C1 segment of cervical spinal cord (tissue), 14 donors: ENCODE data around the gene CLEC4G.

Source experiments
- DNase-seq, 14 donors: peaks; one replicate each; lab custom pipeline; 2025; lab: John Stamatoyannopoulos, UW

Gene CLEC4G

GRCh38 chr19:7698583-7698982 is 33.3 kb downstream of the CLEC4G start:
- no peak for DNase-seq

DNA sequence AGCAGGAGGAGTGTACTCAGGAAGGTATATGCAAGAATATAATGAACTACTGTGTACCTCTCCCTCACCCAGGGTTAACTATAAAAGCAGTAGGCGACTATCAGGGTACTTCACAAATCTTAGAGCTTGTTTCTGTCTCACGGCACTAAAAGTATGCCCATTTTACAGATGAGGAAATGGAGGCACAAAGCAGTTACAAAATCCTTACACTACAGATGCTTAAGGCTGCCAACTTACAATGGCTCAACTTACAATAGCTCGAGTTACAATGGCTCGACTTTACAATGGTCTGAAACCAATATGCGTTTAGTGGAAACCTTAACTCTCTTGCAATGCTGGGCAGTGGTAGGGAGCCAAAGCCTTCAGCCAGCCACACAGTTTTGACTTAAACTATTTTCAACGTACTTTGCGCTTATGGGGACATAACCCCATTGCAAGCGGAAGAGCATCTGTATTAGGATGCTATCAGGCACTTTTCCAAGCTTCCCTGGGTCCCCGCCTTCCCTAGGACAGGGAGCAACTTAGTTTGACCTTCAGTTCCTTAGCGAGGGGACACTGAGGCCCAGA is 34.1 kb downstream of the CLEC4G start:
- DNase-seq = no peak

DNA sequence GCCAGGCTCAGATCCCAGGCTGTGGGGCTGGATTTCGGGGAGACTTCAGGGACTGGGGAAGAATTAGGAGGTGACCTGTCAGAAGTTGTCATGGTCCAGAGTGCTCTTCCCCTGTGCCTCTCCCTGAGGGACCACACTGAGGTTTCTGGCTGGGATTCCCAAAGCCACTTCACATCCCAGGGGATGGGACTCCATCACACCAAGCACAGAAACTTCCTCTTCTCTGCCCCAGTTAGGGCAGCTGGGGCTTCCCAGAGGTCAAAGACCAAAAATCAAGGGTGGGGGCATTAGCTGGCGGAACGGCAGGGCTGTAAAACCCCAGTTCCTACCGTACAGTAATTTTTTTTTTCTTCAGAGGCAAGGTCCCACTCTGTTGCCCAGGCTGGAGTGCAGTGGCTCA is 37.4 kb downstream of the CLEC4G start:
- DNase-seq = no peak

DNA sequence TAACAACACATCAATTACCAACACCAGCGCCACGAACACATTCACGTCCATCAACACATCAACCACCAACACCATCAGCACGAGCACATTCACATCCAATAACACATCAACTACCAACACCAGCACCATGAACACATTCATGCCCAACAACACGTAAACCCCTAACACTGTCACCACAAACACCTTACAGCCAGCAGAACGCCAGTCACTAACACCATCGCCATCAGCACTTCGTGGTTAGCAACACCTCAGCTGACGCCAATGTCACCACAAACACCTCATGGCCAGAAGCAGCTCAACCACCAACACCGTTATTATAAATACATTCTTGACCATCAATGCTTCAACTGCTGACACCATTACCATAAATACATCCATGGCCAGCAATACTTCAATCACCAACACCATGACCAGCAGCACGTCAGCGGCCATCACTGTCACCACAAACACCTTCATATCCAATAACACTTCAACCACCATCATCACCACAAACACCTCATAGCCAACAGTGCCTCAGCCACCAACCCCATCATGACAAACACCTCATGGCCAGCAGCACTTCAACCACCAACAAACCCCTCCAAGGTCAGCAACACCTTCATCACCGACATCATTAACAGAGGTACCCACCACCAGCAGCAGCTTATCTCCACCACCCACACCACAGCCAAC is 39.4 kb downstream of the CLEC4G start:
- no peak for DNase-seq

GRCh38 chr19:7691497-7691896 is 40.4 kb downstream of the CLEC4G start:
- DNase-seq = no peak

- DNase-seq = no peak
Observed at GRCh38 chr19:7690779-7691258, 41.1 kb downstream of the CLEC4G start.

DNA sequence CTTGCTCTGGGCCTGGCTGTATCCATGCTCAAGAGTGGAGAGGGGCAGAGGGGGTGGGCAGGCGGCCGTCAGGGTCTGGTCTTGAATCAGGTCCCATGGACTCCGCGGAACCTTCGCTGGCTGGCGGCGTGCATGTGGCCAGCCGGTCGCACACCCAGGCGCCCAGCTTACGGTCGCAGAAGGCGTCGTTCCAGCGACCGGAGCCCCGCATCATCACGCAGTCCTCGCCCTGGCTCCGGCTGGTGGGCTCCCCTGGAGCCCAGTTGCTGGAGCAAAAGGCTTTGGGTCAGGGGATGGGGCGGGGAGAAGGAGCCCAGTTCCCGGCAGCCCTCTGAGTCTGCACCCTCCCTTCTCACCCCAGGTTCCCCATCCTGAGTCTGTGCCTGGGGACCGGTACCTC is 42.7 kb downstream of the CLEC4G start:
- DNase-seq = no peak

DNA sequence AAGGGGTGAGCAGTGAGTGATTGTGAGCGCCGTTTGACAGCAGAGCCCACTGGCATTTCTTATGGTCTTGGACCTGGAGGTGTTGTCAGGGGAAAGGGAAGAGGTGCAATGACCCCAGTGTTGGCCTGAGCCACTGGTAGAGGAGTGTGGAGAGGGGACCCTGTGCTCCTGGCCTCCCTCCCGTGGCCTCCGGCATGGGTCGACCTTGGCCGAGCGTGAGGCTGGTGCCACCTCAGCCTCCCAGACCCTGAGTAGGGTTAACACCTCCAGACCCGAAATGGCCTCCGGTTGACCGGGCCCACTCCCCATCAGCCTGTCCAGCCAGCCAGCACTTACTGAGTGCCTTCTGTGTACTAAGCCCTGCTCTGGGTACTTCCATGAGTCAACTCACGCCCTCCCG is 44.7 kb downstream of the CLEC4G start:
- DNase-seq = no peak

GRCh38 chr19:7685546-7686445 is 46.1 kb downstream of the CLEC4G start:
- DNase-seq = no peak

DNA sequence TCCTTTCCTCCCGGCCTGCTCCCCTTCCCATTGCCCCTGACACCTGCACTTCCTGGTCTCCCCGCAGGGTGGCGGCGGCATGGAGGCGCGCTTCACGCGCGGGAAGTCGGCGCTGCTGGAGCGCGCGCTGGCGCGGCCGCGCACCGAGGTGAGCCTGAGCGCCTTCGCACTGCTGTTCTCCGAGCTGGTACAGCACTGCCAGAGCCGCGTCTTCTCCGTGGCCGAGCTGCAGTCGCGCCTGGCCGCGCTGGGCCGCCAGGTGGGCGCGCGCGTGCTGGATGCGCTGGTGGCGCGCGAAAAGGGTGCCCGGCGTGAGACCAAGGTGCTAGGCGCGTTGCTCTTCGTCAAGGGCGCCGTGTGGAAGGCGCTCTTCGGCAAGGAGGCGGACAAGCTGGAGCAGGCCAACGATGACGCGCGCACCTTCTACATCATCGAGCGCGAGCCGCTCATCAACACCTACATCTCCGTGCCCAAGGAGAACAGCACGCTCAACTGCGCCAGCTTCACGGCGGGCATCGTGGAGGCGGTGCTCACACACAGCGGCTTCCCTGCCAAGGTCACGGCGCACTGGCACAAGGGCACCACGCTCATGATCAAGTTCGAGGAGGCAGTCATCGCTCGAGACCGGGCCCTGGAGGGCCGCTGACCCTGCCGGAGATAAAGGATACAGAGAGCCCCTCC is 49.6 kb downstream of the CLEC4G start:
- peak in 1 of 14 donors; percentile 58 for DNase-seq

- peak in 12 of 14 donors; percentile 15 to 66 (median 37) for DNase-seq
Observed at GRCh38 chr19:7681340-7682174, 50.4 kb downstream of the CLEC4G start.

DNA sequence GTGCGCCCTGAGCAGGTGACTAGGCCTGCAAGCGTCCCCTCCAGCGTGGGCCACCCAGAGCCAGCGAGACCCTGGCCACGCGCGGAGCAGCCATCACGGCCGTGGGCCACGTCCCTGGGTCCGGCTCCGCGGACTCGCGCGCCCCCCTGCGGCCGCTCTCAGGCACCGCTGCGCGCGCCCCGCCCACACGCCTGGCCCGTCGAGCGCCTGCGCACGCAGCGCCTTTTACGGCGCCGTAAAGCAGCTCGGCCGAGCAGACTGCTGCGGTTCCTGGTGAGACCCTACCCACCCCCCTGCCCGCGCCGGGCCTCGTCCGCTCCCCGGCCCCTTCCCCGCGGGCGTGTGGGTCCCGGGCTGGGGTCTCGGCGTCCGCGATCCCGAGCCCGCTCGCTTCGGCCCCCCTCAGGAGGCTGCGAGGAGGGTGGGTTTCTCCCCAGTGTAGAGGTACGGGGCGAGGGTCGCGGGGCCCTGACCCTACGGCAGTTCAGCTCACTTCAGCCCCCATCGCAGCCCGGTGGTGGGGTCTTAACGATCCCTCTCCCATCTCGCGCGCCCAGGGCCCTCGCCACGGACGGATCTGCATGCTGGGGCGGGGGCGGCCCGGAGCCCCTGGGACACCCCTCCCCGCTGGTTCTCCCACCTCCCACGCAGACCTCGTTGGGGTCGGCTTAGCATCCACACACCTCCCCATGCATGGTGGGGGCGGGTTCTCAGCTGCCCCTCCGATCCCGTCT is 51.1 kb downstream of the CLEC4G start, which contains the start of gene TRAPPC5:
TRAPPC5 (plus strand) TSS at position 228 of the 734 bp plus-strand sequence. CDS start 1,421 bp downstream, outside the sequence.
- peak; percentile 8 to 91 (median 72) for DNase-seq

GRCh38 chr19:7679771-7680605 is 51.9 kb downstream of the CLEC4G start:
- DNase-seq = no peak

DNA sequence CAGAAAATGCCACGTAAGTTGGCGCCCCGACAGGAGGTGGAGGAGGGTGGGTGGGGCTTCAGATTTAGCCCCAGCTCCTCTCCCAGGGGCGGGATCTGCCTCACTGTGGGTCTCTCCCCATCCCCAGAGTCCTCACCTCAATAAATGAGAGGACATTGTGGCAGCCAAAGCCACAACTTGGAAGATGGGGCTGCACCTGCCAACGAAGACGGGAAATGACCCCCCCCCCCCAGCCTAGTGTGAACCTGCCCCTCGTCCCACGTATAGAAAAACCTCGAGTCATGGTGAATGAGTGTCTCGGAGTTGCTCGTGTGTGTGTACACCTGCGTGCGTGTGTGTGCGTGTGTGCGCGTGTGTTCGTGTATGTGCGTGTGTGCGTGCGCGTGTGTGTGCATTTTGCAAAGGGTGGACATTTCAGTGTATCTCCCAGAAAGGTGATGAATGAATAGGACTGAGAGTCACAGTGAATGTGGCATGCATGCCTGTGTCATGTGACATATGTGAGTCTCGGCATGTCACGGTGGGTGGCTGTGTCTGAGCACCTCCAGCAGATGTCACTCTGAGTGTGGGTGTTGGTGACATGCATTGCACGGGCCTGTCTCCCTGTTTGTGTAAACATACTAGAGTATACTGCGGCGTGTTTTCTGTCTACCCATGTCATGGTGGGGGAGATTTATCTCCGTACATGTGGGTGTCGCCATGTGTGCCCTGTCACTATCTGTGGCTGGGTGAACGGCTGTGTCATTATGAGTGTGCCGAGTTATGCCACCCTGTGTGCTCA is 52.7 kb downstream of the CLEC4G start:
- peak in 3 of 14 donors; percentile 5 to 63 (median 5) for DNase-seq
